ENCODE data around the gene TMEM88.

Gene TMEM88

DNA sequence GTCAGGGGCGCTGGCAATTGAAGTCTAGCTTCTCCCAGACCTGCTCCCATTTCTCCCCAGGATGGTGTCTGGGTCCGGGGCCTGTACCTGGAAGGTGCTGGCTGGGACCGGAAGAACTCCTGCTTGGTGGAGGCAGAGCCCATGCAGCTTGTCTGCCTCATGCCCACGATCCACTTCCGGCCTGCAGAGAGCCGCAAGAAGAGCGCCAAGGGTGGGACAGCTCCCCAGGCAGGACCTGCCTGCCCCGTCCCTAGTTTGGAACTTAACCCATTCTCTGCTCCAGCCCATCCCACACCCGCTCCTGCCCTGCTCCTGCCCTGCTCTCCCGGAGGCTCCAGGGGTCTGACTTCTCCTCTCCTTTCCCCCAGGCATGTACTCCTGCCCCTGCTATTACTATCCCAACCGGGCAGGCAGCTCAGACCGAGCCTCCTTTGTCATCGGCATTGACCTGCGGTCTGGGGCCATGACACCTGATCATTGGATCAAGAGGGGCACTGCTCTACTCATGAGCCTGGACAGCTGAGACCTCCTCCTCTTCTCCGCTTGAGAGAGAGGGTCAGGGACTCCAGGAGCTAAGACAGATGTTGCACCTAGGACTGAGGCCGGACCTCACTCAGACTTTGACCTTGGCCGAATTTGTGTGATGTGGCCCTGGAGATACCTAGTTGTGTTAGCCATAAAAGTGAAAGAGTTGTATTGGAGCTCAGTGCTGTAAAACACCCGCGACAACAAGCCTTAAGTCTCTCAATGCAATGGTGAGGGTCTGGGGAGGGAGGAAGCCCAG is 21.7 kb upstream of the TMEM88 start:
- H3F3A ChIP-seq (ENCODE audit: low read depth) = peaks cover 15% of the 10 kb centered on the region; the same call in 1 of the 2 replicates
- H3K4me3 ChIP-seq (ENCODE audit: low read length, poor library complexity, severe bottlenecking) = peak overlapping the region; percentile 98
- no peaks in the 10 kb centered on the region for H3K36me3 ChIP-seq (ENCODE audit: insufficient read depth, low read length)
- H3K4me2 ChIP-seq (ENCODE audit: low read depth, low read length, poor library complexity, severe bottlenecking) = peak overlapping the region; percentile 94
- peak overlapping the region; percentile 23 for H3K9ac ChIP-seq (ENCODE audit: low read depth, low read length, poor library complexity, severe bottlenecking)
- H3K4me1 ChIP-seq (ENCODE audit: insufficient read depth, low read length, poor library complexity, severe bottlenecking) = peaks cover 26% of the 10 kb centered on the region
- no peaks in the 10 kb centered on the region for H4K20me1 ChIP-seq (ENCODE audit: insufficient read depth, low read length, poor library complexity, severe bottlenecking)
- TF ChIP-seq, protein P1, sequence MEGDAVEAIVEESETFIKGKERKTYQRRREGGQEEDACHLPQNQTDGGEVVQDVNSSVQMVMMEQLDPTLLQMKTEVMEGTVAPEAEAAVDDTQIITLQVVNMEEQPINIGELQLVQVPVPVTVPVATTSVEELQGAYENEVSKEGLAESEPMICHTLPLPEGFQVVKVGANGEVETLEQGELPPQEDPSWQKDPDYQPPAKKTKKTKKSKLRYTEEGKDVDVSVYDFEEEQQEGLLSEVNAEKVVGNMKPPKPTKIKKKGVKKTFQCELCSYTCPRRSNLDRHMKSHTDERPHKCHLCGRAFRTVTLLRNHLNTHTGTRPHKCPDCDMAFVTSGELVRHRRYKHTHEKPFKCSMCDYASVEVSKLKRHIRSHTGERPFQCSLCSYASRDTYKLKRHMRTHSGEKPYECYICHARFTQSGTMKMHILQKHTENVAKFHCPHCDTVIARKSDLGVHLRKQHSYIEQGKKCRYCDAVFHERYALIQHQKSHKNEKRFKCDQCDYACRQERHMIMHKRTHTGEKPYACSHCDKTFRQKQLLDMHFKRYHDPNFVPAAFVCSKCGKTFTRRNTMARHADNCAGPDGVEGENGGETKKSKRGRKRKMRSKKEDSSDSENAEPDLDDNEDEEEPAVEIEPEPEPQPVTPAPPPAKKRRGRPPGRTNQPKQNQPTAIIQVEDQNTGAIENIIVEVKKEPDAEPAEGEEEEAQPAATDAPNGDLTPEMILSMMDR (conservative IDR thresholded peaks at IDR 0.05; ENCODE audit: low read length) = no peak
- TF ChIP-seq EZH2phosphoT487 (IDR thresholded peaks at IDR 0.05; ENCODE audit: borderline replicate concordance) = no peak
- H2AFZ ChIP-seq (ENCODE audit: low read length) = peak overlapping the region; percentile 50; the same call in 1 of the 2 replicates
- no peaks in the 10 kb centered on the region for H3K9me2 ChIP-seq (replicated peaks; ENCODE audit: low read depth, low read length)
- H3K27me3 ChIP-seq (ENCODE audit: insufficient read depth, low read length, poor library complexity, severe bottlenecking) = no peaks in the 10 kb centered on the region
- H3K9me3 ChIP-seq (ENCODE audit: insufficient read depth, low read depth, low read length) = no peaks in the 10 kb centered on the region
- H3K79me2 ChIP-seq (ENCODE audit: insufficient read depth, low read length) = peaks cover 16% of the 10 kb centered on the region; the same call in 1 of the 2 replicates

DNA sequence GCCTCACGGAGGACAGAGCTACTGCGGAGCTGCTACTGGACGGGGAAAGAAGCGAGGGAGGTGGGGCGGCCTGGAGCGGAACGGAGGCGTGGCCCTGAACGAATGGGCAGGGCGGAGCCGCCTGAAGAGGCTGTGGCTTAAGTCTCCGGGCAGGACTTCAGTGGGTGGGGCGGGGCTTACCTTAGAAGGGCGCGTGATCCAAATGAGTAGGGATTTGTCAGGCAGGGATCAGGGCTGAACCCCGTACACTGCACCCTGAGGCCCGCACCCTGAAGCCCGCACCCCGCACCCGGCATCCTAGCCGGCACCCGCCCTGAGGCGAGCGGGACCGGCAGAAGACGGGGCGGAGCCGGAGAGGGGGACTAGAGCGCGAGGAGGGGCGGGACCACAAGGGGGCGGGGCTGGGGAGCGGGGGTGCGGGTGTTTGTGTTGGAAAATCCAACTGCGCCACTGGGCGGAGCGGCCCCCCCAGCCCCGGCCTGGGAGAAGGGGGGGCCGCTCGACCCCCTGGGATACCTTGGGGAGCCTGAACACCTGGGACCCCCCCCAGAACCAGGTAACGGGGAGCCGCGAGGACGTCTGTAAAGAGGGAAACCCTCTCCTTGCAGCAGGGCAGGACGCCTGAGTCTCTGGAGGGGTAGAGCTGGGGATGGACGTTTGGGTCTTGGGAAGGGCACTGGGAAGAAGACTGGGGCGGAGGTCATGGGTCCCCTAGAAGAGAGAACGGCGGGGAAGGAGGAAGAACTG is 20.9 kb upstream of the TMEM88 start, which contains the start of gene KDM6B:
Gene KDM6B, plus strand, starts transcription at position 423 of the 747 bp plus-strand sequence. CDS start 11,338 bp downstream, outside the sequence.
- peak within 1 kb of the TSS; percentile 61 for H3K9ac ChIP-seq (ENCODE audit: low read depth, low read length, poor library complexity, severe bottlenecking)
- H3K4me2 ChIP-seq (ENCODE audit: low read depth, low read length, poor library complexity, severe bottlenecking) = peak within 1 kb of the TSS; percentile 94
- H3K9me3 ChIP-seq (ENCODE audit: insufficient read depth, low read depth, low read length) = no peaks in the 10 kb centered on the region
- H4K20me1 ChIP-seq (ENCODE audit: insufficient read depth, low read length, poor library complexity, severe bottlenecking) = peaks cover 6% of the 10 kb centered on the region
- peaks cover 23% of the 10 kb centered on the region; the same call in 1 of the 2 replicates for H3K79me2 ChIP-seq (ENCODE audit: insufficient read depth, low read length)
- no peaks in the 10 kb centered on the region for H3K9me2 ChIP-seq (replicated peaks; ENCODE audit: low read depth, low read length)
- H3K27me3 ChIP-seq (ENCODE audit: insufficient read depth, low read length, poor library complexity, severe bottlenecking) = no peaks in the 10 kb centered on the region
- no peaks in the 10 kb centered on the region for H3K36me3 ChIP-seq (ENCODE audit: insufficient read depth, low read length)
- H3K4me3 ChIP-seq (ENCODE audit: low read length, poor library complexity, severe bottlenecking) = peak within 1 kb of the TSS; percentile 98
- H3F3A ChIP-seq (ENCODE audit: low read depth) = peaks cover 15% of the 10 kb centered on the region; the same call in 1 of the 2 replicates
- peak within 1 kb of the TSS; percentile 93 for H2AFZ ChIP-seq (ENCODE audit: low read length)
- TF ChIP-seq, protein P1 (conservative IDR thresholded peaks at IDR 0.05; ENCODE audit: low read length) = no peak
- TF ChIP-seq EZH2phosphoT487 (IDR thresholded peaks at IDR 0.05; ENCODE audit: borderline replicate concordance) = no peak
- H3K4me1 ChIP-seq (ENCODE audit: insufficient read depth, low read length, poor library complexity, severe bottlenecking) = peaks cover 31% of the 10 kb centered on the region

DNA sequence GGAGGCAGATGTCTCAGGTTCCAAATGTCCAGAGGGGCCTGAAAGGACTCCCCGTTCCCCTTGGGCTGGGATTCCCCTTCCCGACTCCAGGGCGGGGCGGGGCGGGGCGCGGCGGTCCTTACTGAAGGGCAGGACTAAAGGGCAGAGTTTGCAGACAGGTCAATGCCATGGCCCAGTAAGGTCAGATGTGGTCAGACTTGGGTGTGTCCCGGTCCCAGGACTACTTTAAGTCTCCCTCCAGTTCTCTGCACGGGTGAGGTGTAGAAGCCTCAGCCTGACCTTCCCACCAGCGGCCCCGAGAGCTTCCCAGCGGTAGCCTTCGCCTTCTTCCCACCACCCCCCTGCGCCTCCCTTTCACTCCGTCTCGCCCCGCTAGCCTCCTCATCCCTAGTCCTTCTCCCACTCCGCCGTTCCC is 20.3 kb upstream of the TMEM88 start:
- H3K9ac ChIP-seq (ENCODE audit: low read depth, low read length, poor library complexity, severe bottlenecking) = peak overlapping the region; percentile 61
- H3K4me3 ChIP-seq (ENCODE audit: low read length, poor library complexity, severe bottlenecking) = peak overlapping the region; percentile 98
- no peaks in the 10 kb centered on the region for H3K9me3 ChIP-seq (ENCODE audit: insufficient read depth, low read depth, low read length)
- peak overlapping the region; percentile 94 for H3K4me2 ChIP-seq (ENCODE audit: low read depth, low read length, poor library complexity, severe bottlenecking)
- H3F3A ChIP-seq (ENCODE audit: low read depth) = peaks cover 15% of the 10 kb centered on the region; the same call in 1 of the 2 replicates
- H2AFZ ChIP-seq (ENCODE audit: low read length) = peak overlapping the region; percentile 93
- TF ChIP-seq EZH2phosphoT487 (IDR thresholded peaks at IDR 0.05; ENCODE audit: borderline replicate concordance) = no peak
- TF ChIP-seq, protein P1 (conservative IDR thresholded peaks at IDR 0.05; ENCODE audit: low read length) = no peak
- no peaks in the 10 kb centered on the region for H3K27me3 ChIP-seq (ENCODE audit: insufficient read depth, low read length, poor library complexity, severe bottlenecking)
- H3K4me1 ChIP-seq (ENCODE audit: insufficient read depth, low read length, poor library complexity, severe bottlenecking) = peaks cover 37% of the 10 kb centered on the region
- H3K36me3 ChIP-seq (ENCODE audit: insufficient read depth, low read length) = no peaks in the 10 kb centered on the region
- peaks cover 28% of the 10 kb centered on the region; the same call in 1 of the 2 replicates for H3K79me2 ChIP-seq (ENCODE audit: insufficient read depth, low read length)
- H4K20me1 ChIP-seq (ENCODE audit: insufficient read depth, low read length, poor library complexity, severe bottlenecking) = peaks cover 11% of the 10 kb centered on the region
- H3K9me2 ChIP-seq (replicated peaks; ENCODE audit: low read depth, low read length) = no peaks in the 10 kb centered on the region

Data from Loucy (cell line).